HepG2 (cell line): Measurements from ENCODE around the gene NAT9. TPM values are rescaled to one million over a fixed set of nuclear protein-coding genes. Genes with fewer than 3 reads are reported as not detected.

Experiments
- ATAC-seq: fragments of 200-7000 bp; cut with Tn5 transposase; 3 replicates; pipeline ENCODE4 v1.9.1; 2020; ENCODE audit warnings: mild to moderate bottlenecking, moderate library complexity
- BruUV-seq: library from RNA; stranded (reverse); fragments of 400-500 nt; replicated peaks from 2 replicates; lab custom pipeline; 2021; lab: Mats Ljungman, UMichigan
- CTCF ChIA-PET: fragments of 300-600 bp; formaldehyde crosslinking; extraction: SDS; loops from one replicate; lab custom pipeline; 2021; ENCODE audit warnings: low total read pairs, inconsistent platforms, low intra/inter-chr PET ratio; lab: Yijun Ruan, JAX
- POLR2A ChIA-PET: fragments of 350-600 bp; sonication (Branson Sonifier 250); formaldehyde crosslinking; loops from one replicate; lab custom pipeline; 2020; ENCODE audit warnings: antibody characterized with exemption, inconsistent platforms; lab: Yijun Ruan, JAX
- DNase-seq: peaks from one replicate; pipeline ENCODE4 v3.0.0-alpha.2; 2015; ENCODE audit warnings: low spot score
- FAIRE-seq: peaks from 3 replicates; lab custom pipeline; 2011; peaks lifted over from hg19 to GRCh38; lab: Jason Lieb, UNC
- H2AFZ ChIP-seq: one replicate; pipeline ENCODE4 v1.6.1; 2011; ENCODE audit warnings: low read length, inconsistent platforms
- H3K27ac ChIP-seq: fragments of 300-600 bp; 3 replicates; pipeline ENCODE4 v1.8.0; 2011; ENCODE audit warnings: mixed run types, mild to moderate bottlenecking, mixed read lengths, low read length, inconsistent platforms; ENCODE audit not compliant: insufficient read depth; ENCODE audit errors: extremely low read length
- H3K27me3 ChIP-seq, 2 experiments: fragments of 200-600 bp in 1 of 2; 2 replicates in 1 of 2; 3 replicates in 1 of 2; pipeline versions ENCODE4 v1.6.0 to v1.8.0; 2011; ENCODE audit warnings: low read length in 2 of 2, mild to moderate bottlenecking in 2 of 2, moderate library complexity in 2 of 2, inconsistent platforms in 1 of 2; ENCODE audit not compliant: insufficient read depth in 2 of 2, control insufficient read depth in 1 of 2
- H3K36me3 ChIP-seq, 2 experiments: fragments of 200-600 bp in 1 of 2; replicated peaks in 1 of 2; 2 replicates in 1 of 2; 3 replicates in 1 of 2; pipeline versions ENCODE4 v1.5.1 to v1.8.0; 2011; ENCODE audit warnings: low read length in 2 of 2, inconsistent platforms in 1 of 2; ENCODE audit not compliant: insufficient read depth in 2 of 2, control insufficient read depth in 1 of 2
- H3K4me1 ChIP-seq: 2 replicates; pipeline ENCODE4 v1.5.1; 2012; ENCODE audit warnings: low read length, inconsistent platforms; ENCODE audit not compliant: insufficient read depth
- H3K4me2 ChIP-seq: 2 replicates; pipeline ENCODE4 v1.6.0; 2011; ENCODE audit warnings: low read depth, low read length, inconsistent platforms
- H3K4me3 ChIP-seq, 3 experiments: fragments of 200-600 bp in 1 of 3; sonication (generic), shearing (Covaris generic) in 1 of 3; replicated peaks in 1 of 3; 2 replicates each; pipeline ENCODE4 v1.5.1; 2011 to 2016; ENCODE audit warnings: low read length in 3 of 3, inconsistent platforms in 2 of 3, low read depth in 2 of 3, mild to moderate bottlenecking in 2 of 3, control low read depth in 1 of 3, mixed read lengths in 1 of 3; ENCODE audit not compliant: insufficient read depth in 1 of 3
- H3K79me2 ChIP-seq: one replicate; pipeline ENCODE4 v1.6.1; 2011; ENCODE audit warnings: low read length, inconsistent platforms; ENCODE audit not compliant: insufficient read depth
- H3K9ac ChIP-seq: 2 replicates; pipeline ENCODE4 v1.6.0; 2011; ENCODE audit warnings: mild to moderate bottlenecking, low read depth, low read length, inconsistent platforms; ENCODE audit not compliant: insufficient read depth
- H3K9me3 ChIP-seq: 2 replicates; pipeline ENCODE4 v1.5.1; 2012; ENCODE audit warnings: mild to moderate bottlenecking, low read length
- H4K20me1 ChIP-seq: 2 replicates; pipeline ENCODE4 v1.6.0; 2011; ENCODE audit warnings: inconsistent platforms, mild to moderate bottlenecking, low read length, moderate library complexity; ENCODE audit not compliant: insufficient read depth
- CCAR2 ChIP-seq: fragments of 200-400 bp; formaldehyde crosslinking; optimal IDR thresholded peaks from 2 replicates; pipeline ENCODE3; 2018; ENCODE audit warnings: low read depth, mild to moderate bottlenecking, low read length, moderate library complexity
- CEBPB ChIP-seq: IDR thresholded peaks from 2 replicates; pipeline ENCODE4 v1.6.1; 2011; ENCODE audit warnings: low read depth, low read length, improper control_type of control experiment, borderline replicate concordance
- FUBP1 ChIP-seq: sonication (generic); formaldehyde crosslinking; IDR thresholded peaks from 2 replicates; pipeline ENCODE4 v1.5.1; 2020; ENCODE audit warnings: missing genetic modification reagents, mild to moderate bottlenecking, borderline replicate concordance
- HNF4A ChIP-seq: sonication (generic); formaldehyde crosslinking; IDR thresholded peaks from 2 replicates; pipeline ENCODE4 v1.4.0; 2020; ENCODE audit warnings: missing genetic modification reagents
- JDP2 ChIP-seq: sonication (generic); formaldehyde crosslinking; IDR thresholded peaks from 2 replicates; pipeline ENCODE4 v1.8.1; 2022; ENCODE audit warnings: missing genetic modification reagents, borderline replicate concordance
- KDM4B ChIP-seq: sonication (generic); formaldehyde crosslinking; IDR thresholded peaks from 2 replicates; pipeline ENCODE4 v1.4.0; 2020; ENCODE audit warnings: missing genetic modification reagents
- MLLT10 ChIP-seq: sonication (generic); formaldehyde crosslinking; IDR thresholded peaks from 2 replicates; pipeline ENCODE4 v1.4.0; 2020; ENCODE audit warnings: missing genetic modification reagents
- NFKBIZ ChIP-seq: IDR thresholded peaks from 2 replicates; pipeline ENCODE4 v1.6.1; 2018; ENCODE audit warnings: missing genetic modification reagents, missing compliant biosample characterization
- POLR2AphosphoS2 ChIP-seq: IDR thresholded peaks from 2 replicates; pipeline ENCODE4 v1.6.1; 2011; ENCODE audit warnings: low read depth, low read length, improper control_type of control experiment
- RARG ChIP-seq: sonication (generic); formaldehyde crosslinking; IDR thresholded peaks from 2 replicates; pipeline ENCODE4 v1.4.0; 2020; ENCODE audit warnings: low read depth, mild to moderate bottlenecking, missing genetic modification reagents
- SOX13 ChIP-seq, 3 experiments: fragments of 450-650 bp in 1 of 3; sonication (generic) in 1 of 3; formaldehyde crosslinking in 1 of 3; IDR thresholded peaks in 2 of 3; conservative IDR thresholded peaks in 1 of 3; 2 replicates each; pipeline versions ENCODE4 v1.5.0 to v1.6.1; 2016 to 2020; ENCODE audit warnings: antibody characterized with exemption in 1 of 3, mild to moderate bottlenecking in 1 of 3, missing compliant biosample characterization in 1 of 3, missing genetic modification reagents in 1 of 3, moderate library complexity in 1 of 3
- TGIF2 ChIP-seq: IDR thresholded peaks from 2 replicates; pipeline ENCODE4 v1.6.1; 2016; ENCODE audit warnings: control low read depth, missing compliant biosample characterization
- ZNF30 ChIP-seq: sonication (generic); formaldehyde crosslinking; IDR thresholded peaks from 2 replicates; pipeline ENCODE4 v1.5.0; 2020; ENCODE audit warnings: mild to moderate bottlenecking, missing genetic modification reagents
- ZNF597 ChIP-seq: sonication (generic); formaldehyde crosslinking; IDR thresholded peaks from 2 replicates; pipeline ENCODE4 v1.5.0; 2020; ENCODE audit warnings: missing genetic modification reagents
- ZNF724P ChIP-seq: sonication (generic); formaldehyde crosslinking; IDR thresholded peaks from 2 replicates; pipeline ENCODE4 v1.8.0; 2022; ENCODE audit warnings: missing genetic modification reagents, borderline replicate concordance
- ZNF766 ChIP-seq: sonication (generic); formaldehyde crosslinking; IDR thresholded peaks from 2 replicates; pipeline ENCODE4 v1.5.0; 2020; ENCODE audit warnings: missing genetic modification reagents, borderline replicate concordance
- ZNF83 ChIP-seq: sonication (generic); formaldehyde crosslinking; IDR thresholded peaks from 2 replicates; pipeline ENCODE4 v1.4.0; 2020; ENCODE audit warnings: missing genetic modification reagents, mild to moderate bottlenecking, borderline replicate concordance
- WGBS: methylation state at CpG from one replicate; pipeline ENCODE4 v1.1.6; 2017; ENCODE audit warnings: low lambda C conversion rate; 5-methylcytosine and 5-hydroxymethylcytosine counted together
- in situ Hi-C: cut with HindIII; loops from 2 replicates; pipeline ENCODE4 v1.10.0; 2017; ENCODE audit warnings: low pct_unique_long_range_greater_than_20kb; ENCODE audit not compliant: extremely low pct_ligation_motif_present
- intact Hi-C: fragments of 100-400 bp; cut with micrococcal nuclease; formaldehyde crosslinking; loops from one replicate; pipeline ENCODE4 v1.10.0; 2022; ENCODE audit not compliant: unreplicated experiment
- polyA plus RNA-seq, 8 experiments: library from polyadenylated mRNA; depleted of rRNA in 3 of 8; stranded (reverse) in 7 of 8; unstranded in 1 of 8; fragments of >200 nt; fragmentation: Illumina TruSeq in 4 of 8; extraction: Trizol in 4 of 8; gene quantifications; 2 replicates each; pipeline versions ENCODE4 v1.2.1 to v1.2.3, GENCODE V29; 2011 to 2016; ENCODE audit warnings: low read depth in 4 of 8, missing spikeins in 1 of 8, mixed read lengths in 1 of 8; ENCODE audit not compliant: insufficient read depth in 1 of 8
- total RNA-seq, 5 experiments: library from RNA; depleted of rRNA; stranded (reverse); fragments of >200 nt; fragmentation: Illumina TruSeq; extraction: Trizol; gene quantifications; 2 replicates each; pipeline ENCODE4 v1.2.3, GENCODE V29; 2016; ENCODE audit warnings: low read depth in 1 of 5
- TF ChIP-seq, protein P1 (sequence below): sonication (generic); formaldehyde crosslinking; IDR thresholded peaks from 2 replicates; pipeline ENCODE4 v1.5.0; 2020; ENCODE audit warnings: mild to moderate bottlenecking, missing genetic modification reagents, moderate library complexity

Gene NAT9
- total and polyA plus RNA-seq, 2 of the 13 experiments (the other 11 are each of a cell fraction or from before 2014, with no cell fraction given), result 39.7 to 44.2 TPM

DNA sequence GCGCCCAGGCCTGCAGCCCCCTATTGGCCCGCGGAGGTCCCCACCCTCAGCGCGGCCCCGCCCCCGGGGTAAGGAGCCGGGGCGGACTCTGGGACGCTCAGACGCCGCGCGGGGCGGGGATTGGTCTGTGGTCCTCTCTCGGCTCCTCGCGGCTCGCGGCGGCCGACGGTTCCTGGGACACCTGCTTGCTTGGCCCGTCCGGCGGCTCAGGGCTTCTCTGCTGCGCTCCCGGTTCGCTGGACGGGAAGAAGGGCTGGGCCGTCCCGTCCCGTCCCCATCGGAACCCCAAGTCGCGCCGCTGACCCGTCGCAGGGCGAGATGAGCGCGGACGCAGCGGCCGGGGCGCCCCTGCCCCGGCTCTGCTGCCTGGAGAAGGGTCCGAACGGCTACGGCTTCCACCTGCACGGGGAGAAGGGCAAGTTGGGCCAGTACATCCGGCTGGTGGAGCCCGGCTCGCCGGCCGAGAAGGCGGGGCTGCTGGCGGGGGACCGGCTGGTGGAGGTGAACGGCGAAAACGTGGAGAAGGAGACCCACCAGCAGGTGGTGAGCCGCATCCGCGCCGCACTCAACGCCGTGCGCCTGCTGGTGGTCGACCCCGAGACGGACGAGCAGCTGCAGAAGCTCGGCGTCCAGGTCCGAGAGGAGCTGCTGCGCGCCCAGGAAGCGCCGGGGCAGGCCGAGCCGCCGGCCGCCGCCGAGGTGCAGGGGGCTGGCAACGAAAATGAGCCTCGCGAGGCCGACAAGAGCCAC is 27.4 kb downstream of the NAT9 start, which contains the start of gene NHERF1:
Gene NHERF1 (plus strand): TSS at position 100 of the 750 bp plus-strand sequence. CDS start 219 bp downstream, at position 319.
- 0% methylated on average over 21 of the region's 90 CpGs for WGBS
- Histone ChIP-seq H3K79me2 (peaks cover 53% of the 10 kb centered on the region), H4K20me1 (peaks cover 12% of the 10 kb centered on the region), H3K9ac (peak within 1 kb of the TSS; percentile 94), H3K27me3 (no peaks in the 10 kb centered on the region; a peak in 1 of 5 replicates), H3K9me3 (no peaks in the 10 kb centered on the region), H3K27ac (peak within 1 kb of the TSS; percentile 96), H3K36me3 (peaks cover 0 to 12% of the 10 kb centered on the region in 2 experiments; a peak in 2 of 5 replicates), H3K4me2 (peak within 1 kb of the TSS; percentile 97), H2AFZ (no peak within 1 kb of the TSS), H3K4me3 (peak within 1 kb of the TSS; percentile 95 to 99 (median 99)), H3K4me1 (peaks cover 69% of the 10 kb centered on the region)
- TSS peak; percentile 69 for BruUV-seq
- in situ Hi-C loops (loop anchor here (5.0 kb wide), 1 partner anchor 34 kb away; no protein-coding TSS in a partner anchor), intact Hi-C loops (no loop called here)
- FAIRE-seq (no peak), DNase-seq (peak; percentile 88), ATAC-seq (peak; percentile 65)
- ChIA-PET POLR2A (interaction anchor here (1.1 to 21.5 kb wide), 7 partner anchors 8 to 328 kb away, joined by 3 to 1459 read pairs (median 17); partner anchors contain the start of genes FDXR, NAT9 and RAB37), CTCF (interaction anchor here (1.0 to 9.0 kb wide), 5 partner anchors 9 to 43 kb away, joined by 3 to 219 read pairs (median 4); partner anchors contain the start of gene NAT9)
- TF ChIP-seq KDM4B (CRISPR knock-in tag) (peak; percentile 84; the same call in 1 of the 2 replicates), CEBPB (no peak), POLR2AphosphoS2 (peak; percentile 90; the same call in 1 of the 2 replicates), ZNF30 (CRISPR knock-in tag) (peak; percentile 70; the same call in 1 of the 2 replicates), MLLT10 (CRISPR knock-in tag) (peak; percentile 97; the same call in 1 of the 2 replicates), HNF4A (CRISPR knock-in tag) (peak; percentile 50), ZNF597 (0 out of 2 replicates have a peak, but pooled peaks have one; percentile 50), JDP2 (CRISPR knock-in tag) (no peak), RARG (CRISPR knock-in tag) (0 out of 2 replicates have a peak, but pooled peaks have one; percentile 43), ZNF766 (CRISPR knock-in tag) (peak; percentile 98), NFKBIZ (CRISPR knock-in tag) (0 out of 2 replicates have a peak, but pooled peaks have one; percentile 60), FUBP1 (CRISPR knock-in tag) (no peak), CCAR2 (no peak), ZNF83 (no peak), ZNF724P (peak; percentile 40), SOX13 (IDR thresholded peaks at IDR 0.05) (peak; percentile 45; the same call in 1 of the 2 replicates), SOX13 (CRISPR knock-in tag; conservative IDR thresholded peaks at IDR 0.05 in 1 of 2, IDR thresholded peaks at IDR 0.05 in 1 of 2) (peak in 1 of 2 experiments; percentile 37; a peak in 1 of 4 replicates), TGIF2 (CRISPR knock-in tag) (peak; percentile 83; the same call in 1 of the 2 replicates)
- TF ChIP-seq, protein P1, sequence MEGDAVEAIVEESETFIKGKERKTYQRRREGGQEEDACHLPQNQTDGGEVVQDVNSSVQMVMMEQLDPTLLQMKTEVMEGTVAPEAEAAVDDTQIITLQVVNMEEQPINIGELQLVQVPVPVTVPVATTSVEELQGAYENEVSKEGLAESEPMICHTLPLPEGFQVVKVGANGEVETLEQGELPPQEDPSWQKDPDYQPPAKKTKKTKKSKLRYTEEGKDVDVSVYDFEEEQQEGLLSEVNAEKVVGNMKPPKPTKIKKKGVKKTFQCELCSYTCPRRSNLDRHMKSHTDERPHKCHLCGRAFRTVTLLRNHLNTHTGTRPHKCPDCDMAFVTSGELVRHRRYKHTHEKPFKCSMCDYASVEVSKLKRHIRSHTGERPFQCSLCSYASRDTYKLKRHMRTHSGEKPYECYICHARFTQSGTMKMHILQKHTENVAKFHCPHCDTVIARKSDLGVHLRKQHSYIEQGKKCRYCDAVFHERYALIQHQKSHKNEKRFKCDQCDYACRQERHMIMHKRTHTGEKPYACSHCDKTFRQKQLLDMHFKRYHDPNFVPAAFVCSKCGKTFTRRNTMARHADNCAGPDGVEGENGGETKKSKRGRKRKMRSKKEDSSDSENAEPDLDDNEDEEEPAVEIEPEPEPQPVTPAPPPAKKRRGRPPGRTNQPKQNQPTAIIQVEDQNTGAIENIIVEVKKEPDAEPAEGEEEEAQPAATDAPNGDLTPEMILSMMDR (CRISPR knock-in tag), result peak; percentile 57
